Osteocyte (in vitro differentiated cells): ENCODE results near the gene PAPPA. TPM values are rescaled to one million over a fixed set of nuclear protein-coding genes. Genes with fewer than 3 reads are reported as not detected.

Experiments used
- DNase-seq: peaks from one replicate; pipeline ENCODE4 v3.0.0; 2021; ENCODE audit warnings: mixed read lengths; ENCODE audit not compliant: unreplicated experiment; ENCODE audit errors: extremely low spot score
- H3K27ac Mint-ChIP-seq: one replicate; pipeline ENCODE4 v1.8.0; 2021; ENCODE audit warnings: mild to moderate bottlenecking, mixed read lengths; ENCODE audit not compliant: unreplicated experiment
- H3K27me3 Mint-ChIP-seq: one replicate; pipeline ENCODE4 v1.8.0; 2021; ENCODE audit warnings: mixed read lengths; ENCODE audit not compliant: unreplicated experiment
- H3K36me3 Mint-ChIP-seq: one replicate; pipeline ENCODE4 v1.8.0; 2021; ENCODE audit warnings: mixed read lengths; ENCODE audit not compliant: unreplicated experiment
- H3K4me1 Mint-ChIP-seq: one replicate; pipeline ENCODE4 v1.8.0; 2021; ENCODE audit warnings: mixed read lengths; ENCODE audit not compliant: unreplicated experiment
- H3K4me3 Mint-ChIP-seq: one replicate; pipeline ENCODE4 v1.8.0; 2021; ENCODE audit warnings: mild to moderate bottlenecking, moderate library complexity, mixed read lengths; ENCODE audit not compliant: unreplicated experiment
- H3K9me3 Mint-ChIP-seq: one replicate; pipeline ENCODE4 v1.8.0; 2021; ENCODE audit warnings: mixed read lengths; ENCODE audit not compliant: unreplicated experiment
- CTCF ChIP-seq: fragments of 200-600 bp; sonication (generic); IDR thresholded peaks from 2 replicates; pipeline ENCODE4 v1.5.0; 2021; ENCODE audit warnings: antibody characterized with exemption, mild to moderate bottlenecking, moderate library complexity
- total RNA-seq: library from RNA; stranded (reverse); gene quantifications from 2 replicates; pipeline ENCODE4 v1.2.1, GENCODE V29; 2021

PAPPA gene
- total RNA-seq, 1 donor from 2014 or later, result 229 TPM

GRCh38 chr9:116234081-116234480 is 80.5 kb downstream of the PAPPA start:
- Mint-ChIP-seq H3K27me3 (no peaks in the 10 kb centered on the region), H3K27ac (peak overlapping the region; percentile 84), H3K9me3 (no peaks in the 10 kb centered on the region), H3K4me1 (peaks cover 83% of the 10 kb centered on the region), H3K4me3 (no peak overlapping the region), H3K36me3 (peaks cover 52% of the 10 kb centered on the region)
- no peak for DNase-seq
- TF ChIP-seq CTCF, result no peak

GRCh38 chr9:116236979-116237378 is 83.4 kb downstream of the PAPPA start:
- H3K4me3 Mint-ChIP-seq, result no peak overlapping the region
- TF ChIP-seq CTCF, result no peak
- H3K9me3 Mint-ChIP-seq, result no peaks in the 10 kb centered on the region
- peak overlapping the region; percentile 52 for H3K27ac Mint-ChIP-seq
- peaks cover 58% of the 10 kb centered on the region for H3K36me3 Mint-ChIP-seq
- H3K4me1 Mint-ChIP-seq, result peaks cover 93% of the 10 kb centered on the region
- no peaks in the 10 kb centered on the region for H3K27me3 Mint-ChIP-seq
- DNase-seq, result no peak

- Mint-ChIP-seq H3K4me3 (no peak overlapping the region), H3K4me1 (peaks cover 91% of the 10 kb centered on the region), H3K36me3 (peaks cover 55% of the 10 kb centered on the region), H3K27me3 (no peaks in the 10 kb centered on the region), H3K9me3 (no peaks in the 10 kb centered on the region), H3K27ac (peak overlapping the region; percentile 80)
- no peak for DNase-seq
- no peak for TF ChIP-seq CTCF
Observed at GRCh38 chr9:116237456-116237855, 83.9 kb downstream of the PAPPA start.

- peak overlapping the region; percentile 80 for H3K27ac Mint-ChIP-seq
- DNase-seq, result no peak
- peaks cover 60% of the 10 kb centered on the region for H3K36me3 Mint-ChIP-seq
- no peaks in the 10 kb centered on the region for H3K27me3 Mint-ChIP-seq
- H3K4me3 Mint-ChIP-seq, result no peak overlapping the region
- H3K9me3 Mint-ChIP-seq, result no peaks in the 10 kb centered on the region
- H3K4me1 Mint-ChIP-seq, result peaks cover 83% of the 10 kb centered on the region
- TF ChIP-seq CTCF, result no peak
Observed at GRCh38 chr9:116238225-116238624, 84.6 kb downstream of the PAPPA start.

GRCh38 chr9:116238776-116239340 is 85.3 kb downstream of the PAPPA start:
- H3K9me3 Mint-ChIP-seq, result no peaks in the 10 kb centered on the region
- no peaks in the 10 kb centered on the region for H3K27me3 Mint-ChIP-seq

More at GRCh38 chr9:116238776-116239340, 85.3 kb downstream of the PAPPA start:
- no peak for TF ChIP-seq CTCF
- no peak for DNase-seq
- peaks cover 62% of the 10 kb centered on the region for H3K36me3 Mint-ChIP-seq
- peak overlapping the region; percentile 80 for H3K27ac Mint-ChIP-seq
- H3K4me1 Mint-ChIP-seq, result peaks cover 82% of the 10 kb centered on the region
- H3K4me3 Mint-ChIP-seq, result no peak overlapping the region
